MM.1S (cell line): ENCODE data around the gene ENPP1.

ENCODE experiments used
- DNase-seq: peaks from one replicate; pipeline ENCODE4 v3.0.0-alpha.2; 2015
- H2AFZ ChIP-seq: fragments of 300-600 bp; sonication (generic); 2 replicates; pipeline ENCODE4 v1.6.0; 2016; ENCODE audit warnings: antibody characterized with exemption, low read length
- H3F3A ChIP-seq: fragments of 300-600 bp; sonication (generic); 2 replicates; pipeline ENCODE4 v1.6.1; 2016; ENCODE audit warnings: mild to moderate bottlenecking, antibody characterized with exemption, low read length, moderate library complexity, mixed read lengths; ENCODE audit not compliant: insufficient read depth
- H3K27ac ChIP-seq: fragments of 300-600 bp; sonication (generic); 2 replicates; pipeline ENCODE4 v1.5.1; 2016; ENCODE audit warnings: mild to moderate bottlenecking, low read length
- H3K27me3 ChIP-seq: fragments of 300-600 bp; sonication (generic); replicated peaks from 2 replicates; pipeline ENCODE4 v1.6.0; 2016; ENCODE audit warnings: low read length; ENCODE audit not compliant: insufficient read depth
- H3K36me3 ChIP-seq: fragments of 300-600 bp; sonication (generic); replicated peaks from 2 replicates; pipeline ENCODE4 v1.6.1; 2016; ENCODE audit warnings: mild to moderate bottlenecking, low read length, mixed read lengths; ENCODE audit not compliant: insufficient read depth
- H3K4me1 ChIP-seq: fragments of 300-600 bp; sonication (generic); 2 replicates; pipeline ENCODE4 v1.6.1; 2016; ENCODE audit warnings: low read length, mixed read lengths
- H3K4me2 ChIP-seq: fragments of 300-600 bp; sonication (generic); 2 replicates; pipeline ENCODE4 v1.6.0; 2016; ENCODE audit warnings: low read depth, low read length
- H3K4me3 ChIP-seq: fragments of 300-600 bp; sonication (generic); 2 replicates; pipeline ENCODE4 v1.5.1; 2016; ENCODE audit warnings: low read length, mixed read lengths
- H3K79me2 ChIP-seq: fragments of 300-600 bp; sonication (generic); 2 replicates; pipeline ENCODE4 v1.6.1; 2016; ENCODE audit warnings: mixed run types, low read length, mixed read lengths
- H3K9ac ChIP-seq: fragments of 300-600 bp; sonication (generic); 2 replicates; pipeline ENCODE4 v1.6.1; 2016; ENCODE audit warnings: low read length, mixed read lengths
- H3K9me2 ChIP-seq: fragments of 300-600 bp; sonication (generic); replicated peaks from 2 replicates; pipeline ENCODE4 v1.6.1; 2016; ENCODE audit warnings: mild to moderate bottlenecking, low read length, mixed read lengths; ENCODE audit not compliant: insufficient read depth
- H3K9me3 ChIP-seq: fragments of 300-600 bp; sonication (generic); replicated peaks from 2 replicates; pipeline ENCODE4 v1.6.1; 2016; ENCODE audit warnings: mild to moderate bottlenecking, low read length, mixed read lengths; ENCODE audit not compliant: insufficient read depth
- H4K20me1 ChIP-seq: fragments of 300-600 bp; sonication (generic); 2 replicates; pipeline ENCODE4 v1.6.1; 2016; ENCODE audit warnings: mild to moderate bottlenecking, low read length, moderate library complexity, mixed read lengths; ENCODE audit not compliant: insufficient read depth
- EZH2 ChIP-seq: fragments of 300-600 bp; sonication (generic); optimal IDR thresholded peaks from 2 replicates; pipeline ENCODE3; 2017; ENCODE audit warnings: low read depth, mild to moderate bottlenecking, antibody characterized with exemption, low read length, mixed read lengths
- EZH2phosphoT487 ChIP-seq: fragments of 300-600 bp; sonication (generic); IDR thresholded peaks from 2 replicates; pipeline ENCODE4 v1.6.1; 2018; ENCODE audit warnings: antibody characterized with exemption, low read length
- TF ChIP-seq, protein P1 (sequence below): fragments of 300-600 bp; sonication (generic); IDR thresholded peaks from 2 replicates; pipeline ENCODE4 v1.5.1; 2016; ENCODE audit warnings: antibody characterized with exemption, low read length, mixed read lengths

The ENPP1 gene

DNA sequence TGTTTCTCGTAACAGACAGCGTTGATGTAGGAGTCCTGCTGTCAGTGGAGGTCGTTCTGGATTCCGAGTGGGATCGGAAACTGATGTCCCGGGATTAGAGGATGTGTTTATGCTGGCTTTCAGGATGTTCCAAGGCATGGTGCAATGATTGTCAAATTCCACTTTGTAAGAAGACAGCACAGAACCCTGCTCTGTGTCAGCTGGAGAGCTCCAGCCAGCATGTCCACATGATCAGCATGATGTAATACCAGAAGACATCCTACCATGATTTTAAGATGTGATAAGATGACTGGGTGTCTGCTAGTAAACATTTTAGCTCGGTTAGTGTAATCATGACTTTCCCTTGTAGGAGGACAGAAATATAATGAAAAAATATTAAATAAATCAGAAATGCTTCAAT lies 20.3 kb downstream of the ENPP1 start:
- H3K9me2 ChIP-seq = no peaks in the 10 kb centered on the region
- TF ChIP-seq, protein P1, sequence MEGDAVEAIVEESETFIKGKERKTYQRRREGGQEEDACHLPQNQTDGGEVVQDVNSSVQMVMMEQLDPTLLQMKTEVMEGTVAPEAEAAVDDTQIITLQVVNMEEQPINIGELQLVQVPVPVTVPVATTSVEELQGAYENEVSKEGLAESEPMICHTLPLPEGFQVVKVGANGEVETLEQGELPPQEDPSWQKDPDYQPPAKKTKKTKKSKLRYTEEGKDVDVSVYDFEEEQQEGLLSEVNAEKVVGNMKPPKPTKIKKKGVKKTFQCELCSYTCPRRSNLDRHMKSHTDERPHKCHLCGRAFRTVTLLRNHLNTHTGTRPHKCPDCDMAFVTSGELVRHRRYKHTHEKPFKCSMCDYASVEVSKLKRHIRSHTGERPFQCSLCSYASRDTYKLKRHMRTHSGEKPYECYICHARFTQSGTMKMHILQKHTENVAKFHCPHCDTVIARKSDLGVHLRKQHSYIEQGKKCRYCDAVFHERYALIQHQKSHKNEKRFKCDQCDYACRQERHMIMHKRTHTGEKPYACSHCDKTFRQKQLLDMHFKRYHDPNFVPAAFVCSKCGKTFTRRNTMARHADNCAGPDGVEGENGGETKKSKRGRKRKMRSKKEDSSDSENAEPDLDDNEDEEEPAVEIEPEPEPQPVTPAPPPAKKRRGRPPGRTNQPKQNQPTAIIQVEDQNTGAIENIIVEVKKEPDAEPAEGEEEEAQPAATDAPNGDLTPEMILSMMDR = no peak
- TF ChIP-seq EZH2 = no peak
- TF ChIP-seq EZH2phosphoT487 = no peak
- H3K27me3 ChIP-seq = no peaks in the 10 kb centered on the region
- H3K79me2 ChIP-seq = no peaks in the 10 kb centered on the region
- no peak overlapping the region for H3K9ac ChIP-seq
- no peaks in the 10 kb centered on the region for H3F3A ChIP-seq
- no peak overlapping the region for H3K27ac ChIP-seq
- H3K9me3 ChIP-seq = no peaks in the 10 kb centered on the region
- no peak overlapping the region for H3K4me2 ChIP-seq
- no peaks in the 10 kb centered on the region; the same call in 1 of the 2 replicates for H3K36me3 ChIP-seq
- no peaks in the 10 kb centered on the region for H3K4me1 ChIP-seq
- no peak overlapping the region for H2AFZ ChIP-seq
- no peak for DNase-seq
- H4K20me1 ChIP-seq = no peaks in the 10 kb centered on the region
- no peak overlapping the region for H3K4me3 ChIP-seq

DNA sequence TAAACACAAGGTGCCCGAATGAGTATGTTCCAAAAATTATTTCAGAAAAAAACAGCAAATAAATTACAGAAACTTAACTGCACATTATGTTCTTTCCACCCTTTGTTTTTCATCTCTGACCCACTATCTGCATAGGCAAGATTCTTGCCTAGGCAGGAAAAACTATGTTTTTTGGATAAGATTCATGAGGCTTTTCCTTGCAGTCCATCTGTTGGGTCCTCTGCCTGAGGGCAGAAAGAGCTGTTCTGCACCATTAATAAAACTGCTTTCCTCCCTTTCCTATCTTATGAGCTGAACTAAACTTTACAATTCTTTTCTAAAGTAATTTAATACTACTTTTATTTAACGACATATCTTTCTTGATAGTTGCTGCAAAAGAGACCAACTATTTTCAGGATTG lies 21.1 kb downstream of the ENPP1 start:
- H3K9me2 ChIP-seq = no peaks in the 10 kb centered on the region
- no peak for TF ChIP-seq EZH2phosphoT487
- no peak for TF ChIP-seq EZH2
- TF ChIP-seq, protein P1 = no peak
- H3F3A ChIP-seq = no peaks in the 10 kb centered on the region
- no peaks in the 10 kb centered on the region for H4K20me1 ChIP-seq
- H3K27ac ChIP-seq = no peak overlapping the region
- H2AFZ ChIP-seq = no peak overlapping the region
- H3K9ac ChIP-seq = no peak overlapping the region
- H3K79me2 ChIP-seq = no peaks in the 10 kb centered on the region
- H3K4me1 ChIP-seq = no peaks in the 10 kb centered on the region
- no peak overlapping the region for H3K4me3 ChIP-seq
- H3K4me2 ChIP-seq = no peak overlapping the region
- H3K36me3 ChIP-seq = no peaks in the 10 kb centered on the region; the same call in 1 of the 2 replicates
- no peaks in the 10 kb centered on the region for H3K9me3 ChIP-seq
- H3K27me3 ChIP-seq = no peaks in the 10 kb centered on the region
- no peak for DNase-seq

DNA sequence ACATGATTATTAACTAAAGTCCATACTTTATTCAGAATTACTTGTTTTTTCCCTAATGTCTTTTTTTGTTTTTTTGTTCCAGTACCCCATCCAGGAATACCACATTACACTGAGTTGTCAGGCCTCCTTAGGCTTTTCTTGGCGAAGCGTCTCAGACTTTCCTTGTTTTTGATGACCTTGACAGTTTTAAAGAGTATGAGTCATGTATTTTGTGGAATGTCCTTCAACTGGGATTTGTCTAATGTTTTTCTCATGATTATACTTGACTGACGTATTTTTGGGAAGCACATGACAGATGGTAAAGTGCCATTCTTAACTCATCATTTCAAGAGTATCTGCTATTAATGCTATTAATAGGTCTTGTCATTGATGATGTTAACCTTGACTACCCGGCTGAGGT lies 23.6 kb downstream of the ENPP1 start:
- Histone ChIP-seq H3F3A (no peaks in the 10 kb centered on the region), H3K4me3 (no peak overlapping the region), H3K79me2 (no peaks in the 10 kb centered on the region), H3K27ac (no peak overlapping the region), H3K9ac (no peak overlapping the region), H3K4me2 (no peak overlapping the region), H2AFZ (no peak overlapping the region), H3K9me3 (no peaks in the 10 kb centered on the region), H4K20me1 (no peaks in the 10 kb centered on the region), H3K4me1 (no peaks in the 10 kb centered on the region), H3K9me2 (no peaks in the 10 kb centered on the region), H3K27me3 (no peaks in the 10 kb centered on the region), H3K36me3 (no peaks in the 10 kb centered on the region)
- no peak for DNase-seq
- TF ChIP-seq EZH2phosphoT487 (no peak), EZH2 (no peak)
- TF ChIP-seq, protein P1 = no peak
